Measurements from ENCODE around the gene IFT20. TPM values are rescaled to one million over a fixed set of nuclear protein-coding genes. Genes with fewer than 3 reads are reported as not detected.

Gene IFT20
- total and polyA plus RNA-seq, 2 of the 13 experiments (the other 11 are each of a cell fraction or from before 2014, with no cell fraction given): 28.0 to 37.8 TPM

GRCh38 chr17:28368306-28368831 lies 33.1 kb upstream of the IFT20 start (continued):
- TF ChIP-seq FOSL1 (CRISPR knock-in tag; IDR thresholded peaks at IDR 0.05; ENCODE audit: borderline replicate concordance) (no peak), CBX5 (CRISPR knock-in tag; IDR thresholded peaks at IDR 0.05; ENCODE audit: borderline replicate concordance) (peak; percentile 13; the same call in 1 of the 2 replicates), ATF6 (CRISPR knock-in tag; conservative IDR thresholded peaks at IDR 0.05) (no peak), ZNF557 (CRISPR knock-in tag; IDR thresholded peaks at IDR 0.05) (no peak), JDP2 (CRISPR knock-in tag; IDR thresholded peaks at IDR 0.05; ENCODE audit: borderline replicate concordance) (no peak; the same call in 1 of the 2 replicates), RFX5 (IDR thresholded peaks at IDR 0.05; ENCODE audit: low read depth, low read length) (no peak), BRCA1 (CRISPR knock-in tag; IDR thresholded peaks at IDR 0.05) (0 out of 2 replicates have a peak, but pooled peaks have one; percentile 56), ELF3 (CRISPR knock-in tag; IDR thresholded peaks at IDR 0.05) (peak; percentile 66), ZNF839 (CRISPR knock-in tag; IDR thresholded peaks at IDR 0.05; ENCODE audit: borderline replicate concordance) (peak; percentile 89; the same call in 1 of the 2 replicates), MAF1 (CRISPR knock-in tag; IDR thresholded peaks at IDR 0.05; ENCODE audit: borderline replicate concordance) (no peak), SP5 (CRISPR knock-in tag; IDR thresholded peaks at IDR 0.05; ENCODE audit: borderline replicate concordance, low read depth) (peak; percentile 88), IKZF4 (CRISPR knock-in tag; IDR thresholded peaks at IDR 0.05; ENCODE audit: borderline replicate concordance, low read depth, not compliant biosample characterization) (no peak), MED8 (CRISPR knock-in tag; IDR thresholded peaks at IDR 0.05; ENCODE audit: insufficient replicate concordance) (peak; percentile 88), EEA1 (CRISPR knock-in tag; IDR thresholded peaks at IDR 0.05; ENCODE audit: borderline replicate concordance) (no peak), ZNF740 (CRISPR knock-in tag; IDR thresholded peaks at IDR 0.05) (peak; percentile 81; the same call in 1 of the 2 replicates), ZNF564 (CRISPR knock-in tag; IDR thresholded peaks at IDR 0.05) (0 out of 2 replicates have a peak, but pooled peaks have one; percentile 11)
- TF ChIP-seq, protein P1, sequence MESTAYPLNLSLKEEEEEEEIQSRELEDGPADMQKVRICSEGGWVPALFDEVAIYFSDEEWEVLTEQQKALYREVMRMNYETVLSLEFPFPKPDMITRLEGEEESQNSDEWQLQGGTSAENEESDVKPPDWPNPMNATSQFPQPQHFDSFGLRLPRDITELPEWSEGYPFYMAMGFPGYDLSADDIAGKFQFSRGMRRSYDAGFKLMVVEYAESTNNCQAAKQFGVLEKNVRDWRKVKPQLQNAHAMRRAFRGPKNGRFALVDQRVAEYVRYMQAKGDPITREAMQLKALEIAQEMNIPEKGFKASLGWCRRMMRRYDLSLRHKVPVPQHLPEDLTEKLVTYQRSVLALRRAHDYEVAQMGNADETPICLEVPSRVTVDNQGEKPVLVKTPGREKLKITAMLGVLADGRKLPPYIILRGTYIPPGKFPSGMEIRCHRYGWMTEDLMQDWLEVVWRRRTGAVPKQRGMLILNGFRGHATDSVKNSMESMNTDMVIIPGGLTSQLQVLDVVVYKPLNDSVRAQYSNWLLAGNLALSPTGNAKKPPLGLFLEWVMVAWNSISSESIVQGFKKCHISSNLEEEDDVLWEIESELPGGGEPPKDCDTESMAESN (CRISPR knock-in tag; conservative IDR thresholded peaks at IDR 0.05): 0 out of 2 replicates have a peak, but pooled peaks have one; percentile 31
- TF ChIP-seq, protein P2, sequence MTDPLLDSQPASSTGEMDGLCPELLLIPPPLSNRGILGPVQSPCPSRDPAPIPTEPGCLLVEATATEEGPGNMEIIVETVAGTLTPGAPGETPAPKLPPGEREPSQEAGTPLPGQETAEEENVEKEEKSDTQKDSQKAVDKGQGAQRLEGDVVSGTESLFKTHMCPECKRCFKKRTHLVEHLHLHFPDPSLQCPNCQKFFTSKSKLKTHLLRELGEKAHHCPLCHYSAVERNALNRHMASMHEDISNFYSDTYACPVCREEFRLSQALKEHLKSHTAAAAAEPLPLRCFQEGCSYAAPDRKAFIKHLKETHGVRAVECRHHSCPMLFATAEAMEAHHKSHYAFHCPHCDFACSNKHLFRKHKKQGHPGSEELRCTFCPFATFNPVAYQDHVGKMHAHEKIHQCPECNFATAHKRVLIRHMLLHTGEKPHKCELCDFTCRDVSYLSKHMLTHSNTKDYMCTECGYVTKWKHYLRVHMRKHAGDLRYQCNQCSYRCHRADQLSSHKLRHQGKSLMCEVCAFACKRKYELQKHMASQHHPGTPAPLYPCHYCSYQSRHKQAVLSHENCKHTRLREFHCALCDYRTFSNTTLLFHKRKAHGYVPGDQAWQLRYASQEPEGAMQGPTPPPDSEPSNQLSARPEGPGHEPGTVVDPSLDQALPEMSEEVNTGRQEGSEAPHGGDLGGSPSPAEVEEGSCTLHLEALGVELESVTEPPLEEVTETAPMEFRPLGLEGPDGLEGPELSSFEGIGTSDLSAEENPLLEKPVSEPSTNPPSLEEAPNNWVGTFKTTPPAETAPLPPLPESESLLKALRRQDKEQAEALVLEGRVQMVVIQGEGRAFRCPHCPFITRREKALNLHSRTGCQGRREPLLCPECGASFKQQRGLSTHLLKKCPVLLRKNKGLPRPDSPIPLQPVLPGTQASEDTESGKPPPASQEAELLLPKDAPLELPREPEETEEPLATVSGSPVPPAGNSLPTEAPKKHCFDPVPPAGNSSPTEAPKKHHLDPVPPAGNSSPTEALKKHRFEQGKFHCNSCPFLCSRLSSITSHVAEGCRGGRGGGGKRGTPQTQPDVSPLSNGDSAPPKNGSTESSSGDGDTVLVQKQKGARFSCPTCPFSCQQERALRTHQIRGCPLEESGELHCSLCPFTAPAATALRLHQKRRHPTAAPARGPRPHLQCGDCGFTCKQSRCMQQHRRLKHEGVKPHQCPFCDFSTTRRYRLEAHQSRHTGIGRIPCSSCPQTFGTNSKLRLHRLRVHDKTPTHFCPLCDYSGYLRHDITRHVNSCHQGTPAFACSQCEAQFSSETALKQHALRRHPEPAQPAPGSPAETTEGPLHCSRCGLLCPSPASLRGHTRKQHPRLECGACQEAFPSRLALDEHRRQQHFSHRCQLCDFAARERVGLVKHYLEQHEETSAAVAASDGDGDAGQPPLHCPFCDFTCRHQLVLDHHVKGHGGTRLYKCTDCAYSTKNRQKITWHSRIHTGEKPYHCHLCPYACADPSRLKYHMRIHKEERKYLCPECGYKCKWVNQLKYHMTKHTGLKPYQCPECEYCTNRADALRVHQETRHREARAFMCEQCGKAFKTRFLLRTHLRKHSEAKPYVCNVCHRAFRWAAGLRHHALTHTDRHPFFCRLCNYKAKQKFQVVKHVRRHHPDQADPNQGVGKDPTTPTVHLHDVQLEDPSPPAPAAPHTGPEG (CRISPR knock-in tag; IDR thresholded peaks at IDR 0.05): no peak
- TF ChIP-seq, protein P3, sequence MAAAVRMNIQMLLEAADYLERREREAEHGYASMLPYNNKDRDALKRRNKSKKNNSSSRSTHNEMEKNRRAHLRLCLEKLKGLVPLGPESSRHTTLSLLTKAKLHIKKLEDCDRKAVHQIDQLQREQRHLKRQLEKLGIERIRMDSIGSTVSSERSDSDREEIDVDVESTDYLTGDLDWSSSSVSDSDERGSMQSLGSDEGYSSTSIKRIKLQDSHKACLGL (CRISPR knock-in tag; IDR thresholded peaks at IDR 0.05): no peak

Data from HepG2 (cell line).